Fibroblast of the conjunctiva (primary cell): Measurements from ENCODE around the gene MAD1L1.
"Not testable (repeated sequence)": the region's sequence is repeated elsewhere in the genome, so short reads cannot be mapped to it uniquely, and the experiment has no call there.

ENCODE experiments used
- DNase-seq: peaks from one replicate; pipeline ENCODE4 v3.0.0-alpha.2; 2010; ENCODE audit warnings: low read depth

The MAD1L1 gene

GRCh38 chr7:2044883-2045471, 187.8 kb downstream of the MAD1L1 start:
- no peak for DNase-seq

GRCh38 chr7:2044311-2044882, 188.3 kb downstream of the MAD1L1 start:
- no peak for DNase-seq

GRCh38 chr7:2043316-2044039, 189.3 kb downstream of the MAD1L1 start:
- no peak for DNase-seq

- no peak for DNase-seq
These were observed 190.1 kb downstream of the MAD1L1 start for GRCh38 chr7:2042650-2043049.

GRCh38 chr7:2041496-2042367, 191.0 kb downstream of the MAD1L1 start:
- DNase-seq: no peak

GRCh38 chr7:2040893-2041270, 191.9 kb downstream of the MAD1L1 start:
- DNase-seq: no peak

GRCh38 chr7:2040201-2040892, 192.4 kb downstream of the MAD1L1 start:
- no peak for DNase-seq

- DNase-seq: no peak
These were observed 193.6 kb downstream of the MAD1L1 start for GRCh38 chr7:2038931-2039728.

GRCh38 chr7:2037808-2038522, 194.8 kb downstream of the MAD1L1 start:
- peak; percentile 36 for DNase-seq

- DNase-seq: no peak
These were observed 195.4 kb downstream of the MAD1L1 start for GRCh38 chr7:2037301-2037807.

- no peak for DNase-seq
These were observed 196.0 kb downstream of the MAD1L1 start for GRCh38 chr7:2036786-2037185.

- DNase-seq: not testable (repeated sequence)
These were observed 196.5 kb downstream of the MAD1L1 start for GRCh38 chr7:2036201-2036600.

GRCh38 chr7:2034291-2035201, 198.2 kb downstream of the MAD1L1 start:
- no peak for DNase-seq

- no peak for DNase-seq
These were observed 199.1 kb downstream of the MAD1L1 start for GRCh38 chr7:2033586-2034135.

GRCh38 chr7:2032876-2033407, 199.8 kb downstream of the MAD1L1 start:
- no peak for DNase-seq

- no peak for DNase-seq
These were observed 200.5 kb downstream of the MAD1L1 start for GRCh38 chr7:2032030-2032875.

- no peak for DNase-seq
These were observed 201.3 kb downstream of the MAD1L1 start for GRCh38 chr7:2031451-2031845.
